VCaP (cell line): ENCODE measurements around the gene BCAR1.

Experiments
- H3K27ac ChIP-seq: fragments of 450-650 bp; 2 replicates; pipeline ENCODE4 v1.5.1; 2017
- TF ChIP-seq, protein P1 (sequence below): fragments of 450-650 bp; conservative IDR thresholded peaks from 2 replicates; pipeline ENCODE4 v1.5.1; 2017; ENCODE audit warnings: mild to moderate bottlenecking, moderate library complexity

Gene BCAR1

DNA sequence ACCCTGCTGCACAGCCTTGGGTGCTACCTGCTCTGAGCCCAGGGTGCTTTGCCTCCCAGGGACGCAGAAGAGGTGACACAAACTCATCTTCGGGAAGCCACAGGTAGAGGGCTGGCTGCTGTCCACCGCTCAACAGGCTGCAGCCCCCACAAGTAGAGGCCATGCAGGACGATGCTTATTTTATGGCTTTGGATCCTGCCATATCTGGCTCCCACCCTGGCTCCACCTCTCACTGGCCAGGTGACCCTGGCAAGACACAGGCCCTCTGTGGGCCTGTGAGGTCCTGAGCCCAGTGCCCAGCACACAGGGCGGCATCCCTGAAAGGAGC lies 11.3 kb upstream of the BCAR1 start:
- no peak overlapping the region for H3K27ac ChIP-seq
- TF ChIP-seq, protein P1, sequence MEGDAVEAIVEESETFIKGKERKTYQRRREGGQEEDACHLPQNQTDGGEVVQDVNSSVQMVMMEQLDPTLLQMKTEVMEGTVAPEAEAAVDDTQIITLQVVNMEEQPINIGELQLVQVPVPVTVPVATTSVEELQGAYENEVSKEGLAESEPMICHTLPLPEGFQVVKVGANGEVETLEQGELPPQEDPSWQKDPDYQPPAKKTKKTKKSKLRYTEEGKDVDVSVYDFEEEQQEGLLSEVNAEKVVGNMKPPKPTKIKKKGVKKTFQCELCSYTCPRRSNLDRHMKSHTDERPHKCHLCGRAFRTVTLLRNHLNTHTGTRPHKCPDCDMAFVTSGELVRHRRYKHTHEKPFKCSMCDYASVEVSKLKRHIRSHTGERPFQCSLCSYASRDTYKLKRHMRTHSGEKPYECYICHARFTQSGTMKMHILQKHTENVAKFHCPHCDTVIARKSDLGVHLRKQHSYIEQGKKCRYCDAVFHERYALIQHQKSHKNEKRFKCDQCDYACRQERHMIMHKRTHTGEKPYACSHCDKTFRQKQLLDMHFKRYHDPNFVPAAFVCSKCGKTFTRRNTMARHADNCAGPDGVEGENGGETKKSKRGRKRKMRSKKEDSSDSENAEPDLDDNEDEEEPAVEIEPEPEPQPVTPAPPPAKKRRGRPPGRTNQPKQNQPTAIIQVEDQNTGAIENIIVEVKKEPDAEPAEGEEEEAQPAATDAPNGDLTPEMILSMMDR = no peak

DNA sequence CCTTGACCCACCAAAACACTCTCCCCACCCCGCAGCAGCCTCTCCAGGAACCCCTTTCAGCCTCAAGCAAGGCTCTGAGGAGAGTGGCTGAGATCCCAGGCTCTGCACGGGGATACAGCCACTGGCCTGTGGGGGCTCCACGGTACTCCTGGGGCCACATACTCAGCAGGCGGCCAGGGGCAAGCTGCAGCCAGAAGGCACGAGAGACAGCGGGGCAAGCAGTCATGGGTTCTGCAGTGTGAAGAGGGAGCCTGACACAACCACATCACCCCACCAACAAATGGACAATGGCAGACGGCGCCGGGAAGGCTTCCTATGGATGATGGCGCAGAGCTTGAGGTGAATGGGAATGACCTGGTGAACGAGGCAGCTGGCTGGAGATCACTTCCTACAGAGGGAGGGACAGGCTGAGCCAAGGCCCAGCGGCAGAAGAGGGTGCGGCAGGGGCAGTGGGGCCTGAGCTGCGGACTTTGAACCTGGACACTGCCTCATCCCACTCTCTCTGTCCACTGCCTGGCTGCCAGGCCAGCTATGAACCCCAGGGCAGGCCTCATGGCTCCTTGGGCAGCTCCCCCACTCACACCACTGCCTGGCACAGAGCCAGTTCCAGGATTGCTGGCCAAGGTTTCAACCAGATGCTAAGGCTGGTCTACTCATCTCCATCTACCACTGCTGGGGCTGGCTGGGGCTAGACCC lies 10.8 kb upstream of the BCAR1 start:
- TF ChIP-seq, protein P1 = no peak
- no peak overlapping the region for H3K27ac ChIP-seq

DNA sequence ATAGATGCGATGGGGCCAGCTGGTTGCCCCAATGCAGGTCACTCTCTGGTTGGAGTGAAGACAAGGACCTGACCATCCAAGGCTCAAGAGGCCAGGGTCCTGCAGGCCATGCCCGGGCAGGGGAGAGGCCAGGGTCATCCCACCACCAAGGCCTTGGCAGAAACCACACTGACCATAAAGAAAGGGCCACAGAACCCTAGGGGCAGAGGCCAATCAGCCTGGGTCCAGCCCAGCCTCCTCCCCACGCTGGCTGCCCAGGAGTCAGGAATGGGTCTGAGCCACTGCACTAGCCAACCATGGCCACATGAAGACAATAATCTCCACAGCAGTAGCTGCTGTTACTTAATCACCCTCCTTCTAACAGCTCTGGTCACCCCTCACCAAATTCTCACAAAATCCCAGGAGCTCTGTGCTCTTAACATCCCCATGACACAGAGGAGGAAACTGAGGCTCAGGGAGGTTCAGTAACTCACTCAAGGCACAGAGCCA lies 10.2 kb upstream of the BCAR1 start:
- TF ChIP-seq, protein P1 = no peak
- no peak overlapping the region for H3K27ac ChIP-seq

DNA sequence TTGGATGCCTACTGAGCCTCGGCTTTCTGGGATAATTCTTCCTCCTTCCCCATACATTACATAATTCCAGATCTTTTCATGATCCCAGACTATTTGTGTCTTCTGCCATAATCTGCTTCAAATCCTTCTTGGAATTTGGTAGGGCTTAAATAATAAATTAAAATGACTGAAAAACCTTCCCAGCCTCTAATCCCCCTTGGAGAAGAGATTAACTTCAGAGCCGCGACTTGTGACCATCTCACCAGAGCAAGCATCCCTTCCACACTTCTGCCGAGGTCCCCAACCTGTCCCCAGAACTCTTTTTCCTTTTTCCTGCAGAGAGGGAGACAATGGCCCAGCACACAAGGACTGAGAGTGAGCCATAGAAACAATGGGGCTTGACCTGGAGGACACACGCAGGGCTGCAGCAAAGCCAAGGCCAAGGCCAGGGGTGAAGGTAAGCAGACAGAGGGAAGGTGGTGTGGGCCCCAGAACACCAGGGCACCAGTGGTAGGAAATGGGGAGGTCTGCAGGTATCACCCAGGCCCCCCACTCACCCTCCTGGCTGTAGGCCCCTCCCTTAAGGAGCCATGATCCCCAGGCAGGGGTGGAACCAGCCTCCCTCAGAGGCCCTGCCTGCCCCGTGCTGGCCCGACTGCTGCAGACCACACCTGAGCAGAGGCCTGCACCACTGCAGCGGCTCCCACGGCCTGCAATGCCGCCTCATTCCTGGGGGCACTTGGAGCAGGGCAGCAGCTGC lies 9.6 kb upstream of the BCAR1 start:
- no peak overlapping the region for H3K27ac ChIP-seq

DNA sequence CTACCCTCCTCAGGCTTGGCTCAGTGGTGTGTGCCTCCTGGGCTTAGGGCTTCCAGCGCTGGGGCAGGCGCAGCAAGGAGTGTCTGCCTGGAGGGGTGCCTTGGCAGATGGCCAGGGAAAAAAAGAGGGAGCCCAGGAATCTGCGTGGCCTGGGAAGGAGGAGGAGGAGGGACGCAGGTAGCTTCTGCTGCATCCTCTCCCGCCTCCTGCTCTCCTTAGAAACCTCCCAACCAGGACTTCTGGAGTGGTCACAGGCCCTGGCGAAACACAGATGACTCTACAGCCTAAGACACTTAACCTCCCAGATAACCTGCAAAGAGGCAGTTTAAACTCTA lies 7.3 kb upstream of the BCAR1 start:
- no peak overlapping the region for H3K27ac ChIP-seq
- TF ChIP-seq, protein P1 = no peak

More for the DNA sequence above, 9.6 kb upstream of the BCAR1 start:
- TF ChIP-seq, protein P1 = no peak

DNA sequence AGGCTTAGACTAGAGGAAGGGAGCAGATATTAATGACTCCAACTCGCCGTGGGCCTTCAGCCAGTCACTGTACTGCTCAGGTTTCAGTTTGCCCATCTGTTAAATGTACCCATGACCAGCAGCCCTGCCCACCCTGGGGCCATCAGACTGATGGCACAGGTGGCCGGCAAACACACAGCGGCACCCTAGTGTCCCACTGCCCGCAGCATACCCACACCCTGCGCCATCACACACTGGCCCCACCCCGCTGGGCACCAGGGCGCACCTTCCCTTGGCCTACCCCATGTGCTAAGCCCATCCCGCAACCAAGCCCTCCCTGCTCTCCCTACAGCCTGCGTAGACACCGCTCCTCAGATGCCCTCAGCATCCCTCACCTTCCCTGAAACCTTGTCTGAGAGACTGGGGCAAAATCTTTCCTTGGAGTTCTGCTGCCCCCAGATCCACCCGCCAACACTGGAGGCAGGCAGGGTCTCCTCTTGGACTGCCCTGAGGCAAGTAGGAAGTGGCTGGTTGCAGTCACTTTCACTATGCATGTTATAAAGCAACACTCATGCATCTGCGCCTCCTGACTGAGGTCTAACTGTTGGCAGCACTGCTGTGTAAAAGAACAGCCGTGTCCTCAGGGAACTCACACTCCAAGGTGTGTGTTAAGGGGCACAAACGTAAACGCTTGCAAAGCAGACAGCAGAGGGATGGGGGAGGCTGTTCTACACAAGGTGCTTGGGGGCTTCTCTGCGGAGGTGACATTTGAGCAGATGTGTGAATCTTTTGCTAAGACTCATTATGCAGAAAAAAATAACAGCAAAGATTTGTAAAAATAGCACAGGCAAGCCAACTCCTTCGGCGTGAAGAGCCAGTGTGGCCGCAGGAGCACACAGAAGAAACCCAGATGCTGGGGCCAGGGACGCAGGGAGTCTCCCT lies 6.7 kb upstream of the BCAR1 start:
- no peak overlapping the region for H3K27ac ChIP-seq
- TF ChIP-seq, protein P1 = no peak

DNA sequence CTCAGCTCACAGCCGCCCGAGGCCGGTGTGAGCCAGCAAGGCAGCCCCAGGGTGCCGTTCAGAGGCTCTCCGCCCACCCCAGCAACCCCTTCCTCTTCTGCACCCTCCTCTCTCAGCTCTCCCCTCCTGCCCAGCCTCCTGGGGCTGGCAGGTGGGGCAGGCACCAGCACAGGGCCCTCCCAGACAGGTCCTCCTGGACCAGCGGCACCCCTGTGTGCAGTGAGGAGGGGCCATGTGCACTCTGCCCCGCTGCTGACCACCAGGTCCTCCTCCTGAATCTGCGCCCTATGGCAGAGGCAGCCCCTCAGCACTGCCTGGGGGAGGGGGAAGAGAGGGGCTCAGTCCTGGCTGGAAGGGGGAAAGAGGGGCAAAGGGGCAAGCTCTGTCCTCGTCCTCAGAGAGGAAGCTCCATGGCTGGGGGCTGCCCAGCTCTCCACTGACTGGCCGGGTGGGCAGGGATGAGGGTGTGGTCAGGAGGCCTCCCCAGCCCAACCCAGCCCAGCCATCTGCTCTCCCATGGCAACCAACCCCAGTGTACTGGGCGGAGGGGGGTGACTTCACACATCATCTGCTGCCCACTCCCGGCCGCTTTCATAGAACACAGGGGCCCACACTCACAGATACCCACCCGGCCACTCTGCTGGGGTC lies 5.4 kb upstream of the BCAR1 start:
- H3K27ac ChIP-seq = no peak overlapping the region
- TF ChIP-seq, protein P1 = no peak
